ENCODE results near the gene RNF41.
"Not testable (repeated sequence)": the region's sequence is repeated elsewhere in the genome, so short reads cannot be mapped to it uniquely, and the experiment has no call there.

Gene RNF41

DNA sequence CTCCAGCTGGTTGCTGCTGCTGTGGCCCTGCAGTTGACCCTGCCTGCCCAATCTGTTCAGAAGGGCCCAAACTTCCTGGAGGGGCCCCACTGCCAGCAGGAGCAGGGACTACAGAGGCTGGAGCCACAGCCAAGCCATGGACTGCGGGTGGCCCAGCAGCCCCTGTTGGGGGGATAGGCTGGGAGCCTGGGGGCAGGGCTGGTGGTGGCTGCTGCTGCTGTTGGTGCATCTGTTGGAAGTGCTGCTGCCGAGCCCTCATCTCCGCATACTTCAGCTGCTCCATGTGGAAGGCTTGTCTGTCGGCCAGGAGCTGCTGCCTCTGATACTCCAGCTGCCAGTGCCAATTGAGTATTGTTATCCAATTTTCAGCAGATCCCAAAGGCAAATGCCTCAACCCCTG is 56.4 kb downstream of the RNF41 start:
- no peak for DNase-seq (ENCODE audit: low spot score)

DNA sequence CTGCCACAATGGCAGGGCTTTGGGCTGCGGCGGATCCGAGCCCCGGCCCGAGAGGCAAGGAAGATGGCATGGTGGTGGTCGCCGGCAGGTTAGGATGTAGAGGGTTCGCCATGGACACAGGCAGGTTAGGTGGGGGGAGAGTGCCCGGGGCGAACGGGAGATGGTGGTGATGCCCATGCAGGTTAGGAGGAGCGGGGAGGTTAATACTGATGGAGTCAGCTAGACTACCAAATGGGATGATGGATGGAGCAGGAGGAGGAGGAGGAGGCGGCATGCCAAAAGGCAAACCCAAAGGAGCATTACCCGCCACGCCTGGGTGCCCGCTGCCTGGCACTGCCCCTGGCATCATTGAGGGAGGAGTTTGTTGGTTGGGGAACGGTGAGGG is 57.4 kb downstream of the RNF41 start:
- DNase-seq (ENCODE audit: low spot score): no peak

DNA sequence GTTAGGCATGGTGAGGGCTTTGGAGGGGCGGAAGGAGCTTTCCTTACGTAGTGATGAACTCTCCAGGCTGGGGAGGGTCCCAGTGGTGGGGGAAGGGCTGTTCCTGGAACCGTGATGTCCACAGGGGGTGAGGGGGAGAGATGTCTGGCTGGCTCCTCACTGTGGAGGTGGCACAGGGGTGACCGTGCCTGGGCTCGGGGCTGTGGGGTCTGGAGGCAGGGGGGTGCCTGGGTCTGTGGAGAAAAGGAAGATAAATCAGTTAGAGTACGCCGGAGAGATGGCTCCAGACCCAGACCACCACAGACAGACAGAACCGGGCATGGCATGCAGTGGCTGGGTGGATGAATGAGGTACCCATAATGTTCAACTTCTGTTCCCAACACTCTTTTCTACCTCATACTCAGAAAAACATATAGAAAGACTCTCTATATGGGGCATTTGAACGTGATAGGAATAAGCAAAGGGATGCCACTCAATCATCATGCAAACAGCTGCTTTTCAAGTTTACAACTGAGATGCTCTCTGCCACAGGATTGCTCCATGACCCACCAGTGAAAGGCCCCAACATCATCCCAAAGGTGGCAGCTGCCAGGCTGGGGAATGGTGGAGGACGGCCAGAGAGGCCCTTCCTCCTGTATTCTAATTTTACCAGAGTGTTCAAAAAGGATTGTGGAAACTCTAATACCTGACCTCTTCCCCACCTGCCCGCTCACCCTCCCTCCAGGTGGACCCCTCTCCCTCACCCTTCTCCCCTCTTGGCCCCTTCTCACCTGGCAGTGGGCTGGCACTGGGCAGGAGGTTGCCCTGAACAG is 58.0 kb downstream of the RNF41 start:
- no peak for DNase-seq (ENCODE audit: low spot score)

DNA sequence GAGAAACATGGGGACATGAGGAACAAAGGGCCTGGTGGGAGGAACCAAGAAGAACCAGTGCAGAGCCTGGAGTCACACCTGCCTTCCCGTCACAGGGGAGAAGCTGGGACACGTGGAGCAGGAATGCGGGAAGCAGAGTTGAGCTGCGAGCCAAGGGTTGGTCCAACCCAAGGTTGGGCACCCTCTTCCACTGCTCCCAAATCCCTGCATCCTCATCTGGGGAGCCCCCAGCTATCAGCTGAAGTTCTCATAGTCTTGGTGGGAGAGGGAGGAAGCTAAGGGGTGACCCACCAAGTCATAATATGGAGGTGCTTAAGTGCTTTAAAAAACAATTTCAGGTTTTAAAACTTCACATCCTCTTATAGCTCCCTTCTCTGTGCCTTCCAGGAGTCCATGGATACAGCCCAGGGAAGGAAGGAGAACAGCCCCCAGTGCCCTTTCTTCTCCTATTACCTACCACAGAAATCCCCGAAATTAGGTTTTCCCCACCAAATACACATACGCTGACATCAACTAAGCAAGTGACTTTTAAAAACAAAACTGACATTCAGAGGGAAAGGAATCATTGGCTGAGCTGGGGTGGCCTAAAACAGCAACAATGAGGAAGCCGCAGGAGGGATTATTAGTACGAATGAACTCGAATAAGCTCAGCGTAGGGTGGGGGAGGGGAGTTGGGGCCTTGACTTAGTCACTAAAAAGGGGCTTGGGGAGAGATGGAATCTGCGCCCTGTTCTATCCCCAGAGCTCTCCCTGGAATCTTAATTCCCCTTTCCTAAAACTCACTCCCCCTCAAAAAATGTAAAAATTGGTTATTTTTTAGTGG is 59.0 kb downstream of the RNF41 start:
- no peak for DNase-seq (ENCODE audit: low spot score)

DNA sequence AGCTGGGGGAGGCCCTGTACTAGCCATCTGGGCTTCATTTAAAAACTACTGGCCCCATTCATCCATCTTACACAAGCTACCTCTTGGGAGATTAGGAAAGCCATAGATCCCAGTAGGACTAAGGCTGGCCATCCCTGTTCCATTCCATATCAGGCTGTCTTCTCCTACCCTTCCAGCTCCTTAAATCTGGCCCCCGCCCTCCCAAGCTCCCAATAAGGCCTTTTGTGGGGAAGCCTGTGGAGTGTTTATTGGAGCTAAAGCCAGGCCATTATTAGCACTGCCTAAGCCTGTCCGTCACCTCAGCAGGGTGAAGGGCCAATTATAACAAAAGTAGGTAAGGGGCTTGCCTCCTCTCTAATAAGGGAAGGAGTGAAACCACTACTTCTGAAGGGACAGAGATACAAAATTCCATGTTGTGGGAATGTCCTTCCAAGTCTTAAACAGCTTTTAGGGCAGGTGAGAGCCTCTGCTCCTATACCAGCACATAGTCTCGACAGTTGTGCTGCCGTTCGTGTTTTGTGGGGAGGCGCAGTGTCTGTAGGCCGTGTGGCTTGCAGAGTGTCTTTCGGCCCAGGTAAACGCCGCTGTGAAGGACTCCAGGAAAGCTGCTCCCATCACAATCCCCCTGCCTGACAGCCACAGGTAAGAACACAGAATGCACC is 59.9 kb downstream of the RNF41 start:
- DNase-seq (ENCODE audit: low spot score): no peak

DNA sequence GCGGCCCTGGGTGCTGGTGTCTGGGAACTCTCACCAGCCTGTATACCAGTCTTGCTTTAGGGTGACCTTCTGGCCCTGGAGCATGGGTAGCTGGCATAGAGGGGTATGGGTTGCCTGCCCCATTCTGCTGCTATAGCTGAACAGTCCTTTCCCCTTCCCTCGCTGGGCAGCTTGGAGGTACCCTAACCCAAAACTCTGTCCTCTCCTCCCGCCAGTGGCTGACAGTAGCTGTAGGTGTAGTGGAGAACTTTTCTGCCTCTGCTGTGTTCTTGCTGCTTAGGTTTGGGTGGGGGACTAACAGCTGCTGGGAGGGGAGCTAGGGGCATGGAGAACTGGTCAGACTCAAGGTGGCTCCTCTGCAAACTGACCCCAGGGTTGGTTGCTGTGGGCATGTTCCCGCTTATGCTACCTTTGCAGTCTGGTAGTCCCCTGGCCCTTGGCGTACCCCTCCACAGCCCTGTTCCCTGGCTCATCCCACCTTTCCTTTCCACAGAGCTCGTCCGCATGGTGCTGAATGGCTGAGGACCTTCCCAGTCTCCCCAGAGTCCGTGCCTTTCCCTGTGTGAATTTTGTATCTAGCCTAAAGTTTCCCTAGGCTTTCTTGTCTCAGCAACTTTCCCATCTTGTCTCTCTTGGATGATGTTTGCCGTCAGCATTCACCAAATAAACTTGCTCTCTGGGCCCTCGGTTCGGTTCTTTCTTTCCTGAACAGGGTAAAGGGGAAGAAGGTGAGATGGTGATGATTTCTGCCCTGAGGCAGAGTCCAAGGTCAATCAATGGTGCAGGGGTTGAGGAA is 60.6 kb downstream of the RNF41 start:
- no peak for DNase-seq (ENCODE audit: low spot score)

DNA sequence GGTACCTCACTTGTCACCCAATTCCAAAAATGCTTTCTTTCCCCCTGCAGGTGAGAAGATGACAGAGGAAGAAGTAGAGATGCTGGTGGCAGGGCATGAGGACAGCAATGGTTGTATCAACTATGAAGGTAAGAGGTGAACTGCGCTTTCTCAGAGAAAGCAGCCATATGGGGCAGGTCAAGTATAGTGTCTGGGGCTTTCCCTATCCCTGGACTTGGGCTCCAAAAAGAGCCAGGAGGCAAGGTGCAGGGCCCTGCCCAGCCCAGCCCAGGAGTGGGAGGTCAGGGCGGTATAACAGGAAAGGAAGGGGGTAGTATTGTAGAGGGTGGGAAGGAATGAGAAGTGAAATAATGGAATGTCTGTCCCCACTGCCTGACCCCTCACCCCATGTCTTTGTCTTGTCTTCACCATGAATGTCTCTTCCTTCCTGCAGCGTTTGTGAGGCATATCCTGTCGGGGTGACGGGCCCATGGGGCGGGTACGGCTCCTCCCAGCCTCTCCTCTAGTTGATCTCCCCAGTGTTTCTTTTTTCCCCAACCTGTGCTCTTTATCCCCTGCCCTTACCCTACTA is 61.4 kb downstream of the RNF41 start:
- no peak for DNase-seq (ENCODE audit: low spot score)

DNA sequence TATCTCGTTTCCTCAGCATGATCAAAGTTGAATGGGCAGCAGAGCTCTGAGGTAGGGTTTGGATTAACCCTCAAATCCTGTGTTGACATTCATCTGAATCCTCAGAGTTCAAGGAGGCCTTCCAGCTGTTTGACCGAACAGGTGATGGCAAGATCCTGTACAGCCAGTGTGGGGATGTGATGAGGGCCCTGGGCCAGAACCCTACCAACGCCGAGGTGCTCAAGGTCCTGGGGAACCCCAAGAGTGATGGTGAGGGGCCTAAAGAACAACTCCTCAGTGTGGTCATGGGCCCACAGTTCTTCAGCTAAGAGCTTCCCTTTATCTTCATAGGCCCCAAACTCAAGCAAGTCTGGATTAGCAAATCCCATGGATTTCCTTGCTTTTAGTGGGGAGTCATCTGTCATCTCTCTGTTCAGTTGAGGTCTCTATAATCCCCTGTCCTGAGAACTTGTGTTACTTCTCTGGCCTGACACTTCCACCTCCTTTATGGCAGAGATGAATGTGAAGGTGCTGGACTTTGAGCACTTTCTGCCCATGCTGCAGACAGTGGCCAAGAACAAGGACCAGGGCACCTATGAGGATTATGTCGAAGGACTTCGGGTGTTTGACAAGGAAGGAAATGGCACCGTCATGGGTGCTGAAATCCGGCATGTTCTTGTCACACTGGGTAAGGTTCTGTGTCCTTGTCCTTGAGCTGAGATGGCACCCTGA is 62.1 kb downstream of the RNF41 start:
- DNase-seq (ENCODE audit: low spot score): no peak

DNA sequence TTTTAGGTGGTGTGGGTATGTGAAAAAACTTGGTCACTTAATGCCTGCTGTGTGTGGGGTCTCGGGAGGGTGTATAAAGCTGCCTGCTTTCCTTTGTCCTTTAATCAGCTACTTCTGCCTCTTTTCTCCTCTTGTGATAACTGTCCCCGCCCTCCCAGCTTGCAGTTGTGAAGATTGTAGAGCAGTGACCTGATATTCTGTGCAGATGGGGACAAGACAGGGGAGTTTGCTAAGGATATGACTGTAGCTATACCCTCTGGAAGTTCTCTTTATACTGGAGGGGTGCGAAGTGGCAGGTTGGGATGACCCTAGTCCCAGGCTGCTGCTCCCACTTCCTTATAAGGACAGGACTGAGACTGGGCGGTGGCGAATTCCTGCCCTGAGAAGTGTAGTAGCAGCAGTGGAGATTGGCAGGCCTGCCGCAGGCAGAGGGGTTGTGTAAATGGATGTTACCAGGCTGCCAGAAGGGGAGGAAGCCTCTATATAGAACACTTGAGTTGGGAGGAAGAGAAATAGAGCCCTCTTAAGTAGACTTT is 62.7 kb downstream of the RNF41 start:
- DNase-seq (ENCODE audit: low spot score): peak; percentile 78

DNA sequence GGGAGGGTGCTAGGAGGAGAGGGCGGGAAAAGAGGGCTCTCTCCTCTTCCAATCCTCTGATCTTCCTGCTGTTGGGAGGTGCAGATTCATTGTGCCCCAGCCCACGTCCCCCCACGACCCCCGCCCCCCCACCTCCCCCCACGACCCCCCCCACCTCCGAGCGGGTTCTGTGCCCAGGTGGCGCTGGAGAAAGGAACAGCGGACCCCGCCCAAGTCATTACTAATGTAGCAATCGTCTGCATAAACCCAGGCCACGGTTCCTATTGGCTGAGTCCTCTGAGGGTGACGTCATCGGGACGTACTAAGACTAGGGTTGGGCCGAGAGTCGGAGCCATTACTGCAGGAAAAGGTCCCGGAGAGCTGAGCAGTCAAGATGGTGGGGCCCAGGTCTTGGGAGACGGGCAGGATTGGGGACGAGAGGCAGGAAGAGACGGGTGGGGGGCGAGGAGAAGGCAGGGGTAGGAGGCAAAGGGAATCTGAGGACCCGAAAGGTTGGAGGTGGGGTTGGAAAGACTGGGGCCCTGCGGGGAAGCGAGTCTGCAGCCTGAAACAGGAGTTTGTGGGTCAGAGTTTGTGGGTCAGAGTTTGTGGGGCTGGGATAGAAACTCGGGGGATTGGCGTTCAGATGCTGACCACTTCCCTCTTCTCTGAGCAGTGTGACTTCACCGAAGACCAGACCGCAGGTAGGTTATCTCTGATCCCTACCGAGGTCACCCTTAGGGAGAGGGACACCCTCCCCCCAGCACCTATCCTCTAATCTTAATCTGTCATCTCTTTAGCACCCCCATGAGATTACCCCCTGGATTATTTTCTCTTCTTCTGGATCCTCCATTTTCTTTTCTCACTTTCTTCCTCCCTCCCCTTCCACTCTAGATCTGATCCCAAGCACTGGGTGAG is 63.4 kb downstream of the RNF41 start, which contains the start of gene MYL6:
TSS of gene MYL6 (plus strand) at position 331 of the 897 bp plus-strand sequence. CDS start at position 374, 43 bp downstream.
- peak; percentile 97 for DNase-seq (ENCODE audit: low spot score)

DNA sequence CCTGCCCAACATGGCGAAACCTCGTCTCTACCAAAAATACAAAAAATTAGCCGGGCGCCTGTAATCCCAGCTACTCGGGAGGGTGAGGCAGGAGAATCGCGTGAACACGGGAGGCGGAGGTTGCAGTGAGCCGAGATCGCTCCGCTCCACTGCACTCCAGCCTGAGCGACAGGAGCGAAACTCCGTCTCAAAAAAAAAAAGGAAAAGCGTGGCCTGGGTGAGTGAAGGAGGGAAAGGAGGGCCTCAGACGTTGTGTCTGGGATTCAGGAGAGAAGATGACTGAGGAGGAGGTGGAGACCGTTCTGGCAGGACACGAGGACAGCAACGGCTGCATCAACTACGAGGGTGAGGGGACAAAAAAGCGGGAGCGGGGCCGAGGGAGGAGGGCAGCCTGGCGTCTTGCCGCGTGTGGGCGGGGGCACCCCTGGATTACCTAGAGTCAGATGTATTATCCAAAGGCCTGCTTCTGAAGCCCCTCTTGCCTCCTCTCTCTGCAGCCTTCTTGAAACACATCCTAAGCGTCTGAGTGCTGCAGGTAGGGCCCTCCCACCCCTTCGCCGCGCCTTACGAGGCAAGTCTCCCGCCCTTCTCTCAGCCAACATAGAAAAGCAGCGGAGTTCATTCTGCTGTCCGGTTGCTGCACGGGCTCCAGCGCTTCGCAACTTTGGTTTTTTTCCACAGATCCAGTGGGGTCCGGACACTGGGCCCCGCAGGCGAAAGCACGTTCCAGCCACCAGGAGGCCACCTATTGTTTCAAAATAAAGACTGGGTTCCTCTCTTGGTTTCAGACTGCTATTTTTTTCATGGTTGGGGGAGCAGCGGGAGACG is 64.3 kb downstream of the RNF41 start:
- peak; percentile 90 for DNase-seq (ENCODE audit: low spot score)

DNA sequence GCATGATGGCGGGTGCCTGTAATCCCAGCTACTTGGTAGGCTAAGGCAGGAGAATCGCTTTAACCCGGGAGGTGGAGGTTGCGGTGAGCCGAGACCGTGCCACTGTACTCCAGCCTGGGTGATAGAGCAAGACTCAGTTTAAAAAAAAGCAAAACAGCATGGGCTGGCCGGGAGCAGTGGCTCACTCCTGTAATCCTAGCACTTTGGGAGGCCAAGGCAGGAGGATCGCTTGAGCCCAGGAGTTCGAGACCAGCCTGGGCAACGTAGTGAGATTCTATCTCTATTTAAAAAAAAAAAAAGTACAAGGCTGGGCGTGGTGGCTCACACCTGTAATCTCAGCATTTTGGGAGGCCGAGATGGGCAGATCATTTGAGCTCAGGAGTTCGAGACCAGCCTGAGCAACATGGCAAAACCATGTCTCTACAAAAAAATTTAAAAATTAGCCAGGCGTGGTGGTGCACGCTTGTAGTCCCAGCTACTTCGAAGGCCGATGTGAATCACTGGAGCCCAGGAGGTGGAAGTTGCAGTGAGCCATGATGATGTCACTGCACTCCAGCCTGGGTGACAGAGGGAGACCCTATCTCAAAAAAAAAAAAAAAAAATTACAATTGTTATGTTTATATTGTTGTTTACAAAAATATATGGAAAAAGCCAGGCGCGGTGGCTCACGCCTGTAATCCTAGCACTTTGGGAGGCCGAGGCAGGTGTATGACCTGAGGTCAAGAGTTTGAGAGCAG is 65.1 kb downstream of the RNF41 start:
- not testable (repeated sequence) for DNase-seq (ENCODE audit: low spot score)

DNA sequence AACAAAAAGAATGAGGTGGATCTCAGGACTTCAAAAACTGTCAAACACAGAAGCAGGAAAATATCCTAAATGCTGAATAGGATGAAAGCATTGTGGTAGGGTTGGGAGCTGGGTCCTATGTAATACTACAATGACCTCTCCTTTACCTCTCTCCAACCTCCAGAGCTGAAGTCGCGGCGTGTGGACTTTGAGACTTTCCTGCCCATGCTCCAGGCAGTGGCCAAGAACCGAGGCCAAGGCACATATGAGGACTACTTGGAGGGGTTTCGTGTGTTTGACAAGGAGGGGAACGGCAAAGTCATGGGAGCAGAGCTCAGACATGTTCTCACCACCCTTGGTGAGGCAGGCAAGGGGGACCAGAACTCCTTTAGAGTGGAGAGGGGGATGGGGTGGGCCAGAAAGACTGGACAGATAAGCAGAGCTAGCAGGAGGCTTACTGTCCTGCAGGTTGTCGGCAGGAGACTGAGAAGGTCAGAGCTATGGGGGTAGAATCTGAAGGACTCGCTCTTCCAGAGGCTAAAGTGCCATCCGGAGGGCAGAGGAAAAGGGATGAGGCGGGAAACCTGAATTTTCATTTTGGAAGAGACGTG is 66.4 kb downstream of the RNF41 start:
- DNase-seq (ENCODE audit: low spot score): no peak

DNA sequence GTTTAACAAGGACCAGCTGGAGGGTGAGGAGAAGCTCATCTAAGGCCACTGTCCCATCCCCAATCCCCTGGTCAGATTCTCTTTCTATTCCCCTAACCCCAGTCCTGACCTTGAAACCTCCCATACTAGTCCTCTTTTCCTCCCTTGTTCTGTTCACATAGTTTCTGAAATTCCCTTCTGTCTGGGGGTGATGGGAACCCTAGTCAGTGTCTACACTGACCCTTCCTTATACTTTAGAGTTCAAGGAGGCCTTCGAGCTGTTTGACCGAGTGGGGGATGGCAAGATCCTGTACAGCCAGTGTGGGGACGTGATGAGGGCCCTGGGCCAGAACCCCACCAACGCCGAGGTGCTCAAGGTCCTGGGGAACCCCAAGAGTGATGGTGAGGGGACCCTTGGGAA is 66.9 kb downstream of the RNF41 start:
- DNase-seq (ENCODE audit: low spot score): no peak

DNA sequence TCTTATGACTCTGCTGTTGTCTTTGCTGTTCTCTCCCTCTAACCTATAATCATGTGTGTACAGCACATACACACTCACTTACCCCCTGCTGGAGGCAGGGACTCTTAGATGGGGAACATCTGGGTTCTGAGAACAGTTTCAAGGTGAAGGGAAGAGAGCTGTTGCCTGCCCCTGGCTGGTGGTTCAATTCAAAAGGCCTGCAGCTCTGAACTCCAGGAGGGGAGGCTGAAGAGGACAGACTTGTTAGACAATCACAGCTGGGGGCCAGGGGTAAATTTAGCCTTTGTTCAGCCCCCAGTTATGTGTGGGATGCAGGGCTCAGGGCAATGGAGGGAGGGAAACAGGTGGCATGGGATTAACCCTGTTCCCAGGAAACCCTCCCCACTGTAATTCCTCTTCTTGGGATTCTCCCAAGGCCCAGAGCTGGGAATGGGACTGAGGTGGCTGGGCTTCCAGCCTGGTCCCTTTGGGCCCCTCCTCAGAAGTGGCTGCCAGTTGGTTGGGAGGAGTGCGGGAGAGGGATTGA is 67.4 kb downstream of the RNF41 start:
- DNase-seq (ENCODE audit: low spot score): no peak

DNA sequence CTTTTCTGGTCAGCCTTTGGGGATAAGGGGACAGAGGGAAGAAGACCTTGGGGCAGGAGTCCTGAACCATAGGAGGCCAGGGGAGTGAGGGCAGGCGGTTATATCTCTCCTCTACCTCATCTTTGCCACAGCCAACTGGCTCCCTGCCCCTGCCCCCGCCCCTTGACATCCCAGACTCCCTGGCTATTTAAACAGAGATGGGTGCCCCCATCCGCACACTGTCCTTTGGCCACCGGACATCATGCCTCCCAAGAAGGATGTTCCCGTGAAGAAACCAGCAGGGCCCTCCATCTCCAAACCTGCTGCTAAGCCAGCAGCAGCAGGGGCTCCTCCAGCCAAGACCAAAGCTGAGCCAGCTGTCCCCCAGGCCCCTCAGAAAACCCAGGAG is 68.0 kb downstream of the RNF41 start:
- no peak for DNase-seq (ENCODE audit: low spot score)
